GM21447 (cell line): Measurements from ENCODE around the gene FKBP10.
A peak's percentile ranks its signal among the peaks of the same experiment; 100 is the strongest.
"Not testable (repeated sequence)": the region's sequence is repeated elsewhere in the genome, so short reads cannot be mapped to it uniquely, and the experiment has no call there.

ENCODE experiments used
- ATAC-seq: cut with Tn5 transposase; IDR thresholded peaks from one replicate; pipeline ENCODE4 v1.9.1; 2021; ENCODE audit not compliant: unreplicated experiment

FKBP10 gene

GRCh38 chr17:41810659-41811548 lies 1.9 kb upstream of the FKBP10 start:
- no peak for ATAC-seq

GRCh38 chr17:41811549-41812380 lies 1.0 kb upstream of the FKBP10 start, which contains the start of gene P3H4:
Gene P3H4, minus strand, starts transcription at chr17:41811949. Its CDS starts 34 bp downstream, at chr17:41811915.
- peak; percentile 75 for ATAC-seq

GRCh38 chr17:41813152-41813680 lies 412 bp downstream of the FKBP10 start:
- ATAC-seq, result no peak

- ATAC-seq, result no peak
Observed at GRCh38 chr17:41813699-41814124, 908 bp downstream of the FKBP10 start.

- ATAC-seq, result no peak
Observed at GRCh38 chr17:41814195-41814594, 1.4 kb downstream of the FKBP10 start.

- ATAC-seq, result no peak
Observed at GRCh38 chr17:41816637-41817320, 4.0 kb downstream of the FKBP10 start.

- ATAC-seq, result no peak
Observed at GRCh38 chr17:41818024-41818423, 5.2 kb downstream of the FKBP10 start.

- no peak for ATAC-seq
Observed at GRCh38 chr17:41821776-41822175, 9.0 kb downstream of the FKBP10 start.

- no peak for ATAC-seq
Observed at GRCh38 chr17:41822216-41823140, 9.7 kb downstream of the FKBP10 start.

GRCh38 chr17:41823141-41823524 lies 10.3 kb downstream of the FKBP10 start:
- no peak for ATAC-seq

- ATAC-seq, result no peak
Observed at GRCh38 chr17:41823580-41823979, 10.8 kb downstream of the FKBP10 start.

- ATAC-seq, result no peak
Observed at GRCh38 chr17:41824086-41824485, 11.3 kb downstream of the FKBP10 start.

GRCh38 chr17:41825175-41825845 lies 12.5 kb downstream of the FKBP10 start:
- no peak for ATAC-seq

- ATAC-seq, result not testable (repeated sequence)
Observed at GRCh38 chr17:41829961-41830360, 17.2 kb downstream of the FKBP10 start.

GRCh38 chr17:41835214-41835799 lies 22.5 kb downstream of the FKBP10 start:
- no peak for ATAC-seq

GRCh38 chr17:41835800-41836549 lies 23.2 kb downstream of the FKBP10 start, which contains the start of gene NT5C3B:
Gene NT5C3B, minus strand, starts transcription at chr17:41836232. Its CDS starts 39 bp downstream, at chr17:41836193.
- ATAC-seq, result peak; percentile 55

GRCh38 chr17:41836550-41837196 lies 23.9 kb downstream of the FKBP10 start:
- no peak for ATAC-seq
